ENCODE data around the gene EFNA5.

GRCh38 chr5:107615299-107615817 is 55.4 kb downstream of the EFNA5 start:
- TF ChIP-seq POLR2A (IDR thresholded peaks at IDR 0.05) = no peak
- no peak for TF ChIP-seq CTCF (IDR thresholded peaks at IDR 0.05)
- TF ChIP-seq EP300 (IDR thresholded peaks at IDR 0.05) = no peak
- no peak for TF ChIP-seq POLR2AphosphoS5 (IDR thresholded peaks at IDR 0.05)

Measured in suprapubic skin (tissue), 4 donors.